EL (cell line): Measurements from ENCODE around the gene WNT7B.

ENCODE experiments used
- DNase-seq: peaks from one replicate; pipeline ENCODE4 v3.0.0-alpha.2; 2016

Gene WNT7B

DNA sequence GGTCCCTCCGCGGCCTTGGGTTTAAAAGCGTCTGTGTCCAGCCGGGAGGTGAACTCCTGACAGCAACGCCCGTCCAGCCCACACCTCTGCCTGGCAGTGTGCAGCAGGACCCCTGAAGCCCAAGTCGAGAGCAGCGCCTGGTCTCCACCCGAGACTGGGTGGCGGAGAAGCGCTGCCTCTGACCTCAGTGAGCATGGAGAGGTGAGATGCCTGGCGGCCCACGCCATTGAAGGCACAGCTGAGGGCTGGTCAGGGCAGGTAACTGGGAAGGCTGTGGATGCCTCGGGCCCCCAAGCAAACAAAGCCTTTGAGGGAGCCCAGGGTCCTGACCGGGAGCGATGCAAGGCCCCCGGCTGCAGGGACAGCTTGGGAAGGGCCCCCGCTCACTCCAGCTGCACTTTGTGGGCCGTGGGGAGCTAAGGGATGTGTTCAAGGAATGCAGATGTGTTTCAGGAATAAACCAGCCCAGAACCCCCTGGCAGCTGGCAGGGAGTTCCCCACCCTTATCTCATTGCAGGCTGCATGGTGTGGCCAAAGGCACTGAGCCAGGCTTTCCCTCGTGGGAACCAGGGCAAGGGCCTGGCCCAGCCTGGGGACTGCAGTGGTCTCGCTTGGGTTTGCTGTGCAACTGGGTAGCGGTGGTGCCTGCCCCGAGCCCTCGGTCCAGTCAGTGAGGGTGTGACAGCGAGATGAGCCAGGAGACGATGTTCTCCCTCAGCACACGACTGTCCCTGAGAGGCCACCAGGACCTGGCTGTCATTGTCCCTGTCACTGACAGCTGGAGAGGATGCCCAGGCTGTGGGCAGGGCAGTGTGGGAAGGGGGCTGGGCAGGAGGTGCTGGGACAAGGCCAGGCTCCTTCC is 92.5 kb downstream of the WNT7B start:
- no peak for DNase-seq

GRCh38 chr22:45883811-45884170 is 93.2 kb downstream of the WNT7B start:
- DNase-seq = no peak

- DNase-seq = no peak
These were observed 93.8 kb downstream of the WNT7B start for GRCh38 chr22:45882881-45883810.

DNA sequence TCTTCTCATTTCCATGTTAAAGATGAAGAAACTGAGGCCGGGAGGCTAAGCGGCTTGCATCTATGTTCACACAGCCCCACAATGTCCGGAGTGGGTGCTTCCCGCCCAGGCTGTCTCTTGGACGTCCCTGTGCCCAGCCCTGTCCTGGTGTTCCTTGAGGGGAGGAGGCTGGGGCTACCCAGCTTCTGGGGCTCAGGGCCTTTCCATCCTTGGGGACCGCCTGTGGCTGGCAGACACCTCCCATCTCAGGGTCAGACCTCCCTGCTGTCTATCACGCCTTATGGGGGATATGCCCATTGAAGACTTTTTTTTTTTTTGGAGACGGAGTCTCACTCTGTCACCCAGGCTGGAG is 95.5 kb downstream of the WNT7B start:
- no peak for DNase-seq

DNA sequence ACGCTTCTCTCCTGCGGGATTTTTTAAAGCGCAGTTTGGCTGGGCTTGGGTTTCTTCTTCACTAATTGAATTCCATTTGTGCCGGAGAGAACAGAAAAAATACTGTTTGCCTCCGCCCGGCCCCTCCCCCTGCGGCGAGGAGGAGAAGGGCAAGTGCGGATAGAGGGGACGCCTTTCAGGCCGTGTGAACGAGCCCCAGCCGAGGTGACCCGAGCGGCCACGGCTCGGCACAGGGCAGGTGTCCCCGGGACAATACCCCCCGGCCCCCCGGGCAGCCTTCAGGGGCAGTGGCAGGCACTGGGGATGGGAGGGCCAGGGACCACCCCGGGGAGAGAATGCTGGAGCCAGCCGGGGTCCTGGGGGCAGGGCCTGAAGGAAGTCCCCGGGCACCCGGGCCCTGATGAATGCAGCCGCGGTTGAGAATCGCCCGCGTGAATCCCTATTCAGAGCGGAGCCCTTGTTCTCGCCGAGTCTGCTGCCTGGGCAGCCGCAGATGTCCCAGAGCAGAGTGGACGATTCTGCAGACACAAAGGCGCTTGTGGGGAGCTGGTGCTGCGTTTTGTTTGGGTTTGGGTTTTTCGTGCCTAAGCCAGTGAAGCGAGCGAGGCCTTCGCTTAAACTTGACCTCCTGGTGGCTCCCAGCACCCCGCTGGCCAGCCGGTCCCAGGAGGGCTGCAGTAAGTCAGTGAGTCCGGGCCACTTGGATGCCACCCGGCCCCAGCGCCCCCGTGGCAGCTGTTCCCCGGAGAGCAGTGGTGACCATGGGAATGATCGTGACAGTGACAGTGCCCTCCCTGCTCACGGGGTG is 96.0 kb downstream of the WNT7B start:
- no peak for DNase-seq

DNA sequence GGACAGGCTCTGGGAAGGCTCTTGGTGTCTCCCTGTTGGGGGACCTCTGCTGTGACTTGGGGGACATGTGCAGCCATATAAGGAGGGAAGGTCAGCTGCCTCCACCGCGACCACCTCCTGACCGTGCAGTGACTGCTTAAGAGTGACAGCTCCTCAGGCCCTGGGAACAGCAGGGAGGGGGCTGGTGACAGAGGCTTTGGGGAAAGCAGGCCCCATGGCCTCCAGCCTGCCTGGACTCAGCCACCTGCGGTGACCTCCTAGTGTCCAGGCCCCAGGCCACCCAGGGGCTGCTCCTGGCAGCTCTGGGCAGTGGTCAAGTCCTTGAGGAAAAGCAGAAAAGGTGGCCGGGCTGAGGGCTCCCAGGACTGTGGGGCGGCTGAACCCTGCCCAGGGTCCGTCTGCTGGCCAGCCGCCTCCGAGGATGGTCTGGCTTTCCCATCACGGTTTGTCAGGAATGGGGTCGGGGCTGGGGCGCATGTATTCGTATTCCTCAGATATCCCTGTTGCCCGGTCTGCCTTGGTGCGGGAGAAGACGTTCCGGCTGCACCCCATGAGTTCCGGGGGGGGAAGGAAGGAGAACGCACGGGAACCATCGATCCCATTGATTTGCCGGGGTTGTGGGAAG is 96.8 kb downstream of the WNT7B start:
- DNase-seq = no peak

GRCh38 chr22:45879552-45879949 is 97.4 kb downstream of the WNT7B start:
- DNase-seq = no peak

DNA sequence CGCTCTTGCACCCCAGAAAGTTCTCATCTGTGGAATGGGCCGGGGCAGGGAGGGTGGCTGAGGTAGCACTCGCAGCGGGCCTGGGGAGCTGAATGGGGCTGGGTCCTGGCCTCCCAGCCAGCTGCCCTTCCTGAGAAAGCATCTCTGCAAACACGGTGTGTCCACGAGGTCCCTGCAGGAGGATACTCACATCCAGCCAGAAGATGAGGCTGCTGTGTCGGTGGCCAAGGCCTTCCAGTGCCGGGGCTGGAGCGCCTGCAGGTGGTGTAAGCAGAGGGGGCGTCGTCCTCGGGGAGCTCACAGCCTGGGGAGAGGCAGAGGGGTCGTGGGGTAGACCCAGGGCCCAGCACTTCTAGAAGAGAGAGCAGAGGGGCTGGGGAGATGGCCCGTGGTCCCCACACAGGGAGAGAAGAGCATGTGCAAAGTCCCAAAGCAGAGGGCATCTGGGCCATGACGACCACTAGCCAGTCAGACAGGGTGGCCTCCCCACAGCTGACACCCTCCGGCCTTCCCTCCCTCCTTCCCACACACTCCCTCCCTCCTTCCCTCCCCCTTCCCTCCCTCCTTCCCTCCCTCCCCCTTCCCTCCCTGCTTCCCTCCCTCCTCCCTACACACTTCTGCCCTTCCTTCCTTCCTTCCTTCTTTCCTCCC is 97.9 kb downstream of the WNT7B start:
- no peak for DNase-seq

DNA sequence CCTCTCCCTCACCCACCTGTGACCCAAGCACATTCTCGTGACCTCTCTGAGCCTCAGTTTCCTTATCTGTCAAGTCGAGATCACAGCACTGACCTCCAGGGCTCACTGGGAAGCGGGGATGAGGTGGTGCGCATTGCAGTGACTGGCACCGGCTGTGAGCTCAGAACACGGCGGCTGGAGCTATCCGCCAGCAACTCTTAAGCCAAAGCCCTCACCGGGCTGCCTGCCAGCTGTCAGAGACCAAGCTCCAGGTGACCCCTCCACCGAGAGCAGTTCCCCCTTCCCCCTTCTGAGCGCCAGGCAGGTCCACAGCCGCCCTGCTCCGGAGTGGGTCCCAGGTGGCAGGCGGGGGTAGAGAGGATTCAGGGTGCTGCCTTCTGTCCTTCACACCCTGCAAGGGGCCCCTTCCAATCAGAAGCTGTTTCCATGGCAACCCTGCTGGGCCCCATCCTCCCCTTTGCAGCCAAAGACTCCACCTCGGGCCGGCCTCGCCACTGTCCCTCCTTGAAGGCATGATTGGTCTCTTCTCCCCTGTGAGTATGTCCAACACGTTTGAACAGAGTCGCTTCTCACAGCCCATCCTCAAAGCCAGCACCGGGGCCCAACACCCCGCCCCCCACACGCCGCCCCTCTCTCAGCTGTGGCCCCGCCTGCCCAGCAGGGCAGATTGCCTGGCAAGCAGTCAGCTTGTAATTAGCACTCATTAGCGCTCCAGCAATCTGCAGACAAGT is 98.7 kb downstream of the WNT7B start:
- no peak for DNase-seq

DNA sequence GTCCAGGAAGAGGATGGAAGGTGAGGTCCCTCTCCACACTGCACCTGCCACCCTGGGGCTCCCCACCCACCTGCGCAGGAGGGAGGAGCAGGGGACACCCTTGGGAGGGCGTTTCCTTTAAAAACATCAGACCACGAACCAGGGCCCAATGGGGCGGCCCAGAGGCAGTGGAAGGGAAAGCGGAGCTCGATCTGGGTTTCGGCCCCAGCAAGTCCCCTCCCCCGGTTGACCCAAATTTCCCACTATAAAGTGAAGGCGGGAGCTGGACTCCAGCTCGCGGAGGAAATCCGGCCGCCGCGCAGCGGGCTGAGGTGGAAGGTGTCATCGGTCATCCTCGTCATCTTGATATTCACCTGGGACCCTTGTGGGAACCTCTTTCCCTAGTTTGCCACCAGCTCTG is 99.3 kb downstream of the WNT7B start:
- DNase-seq = no peak

DNA sequence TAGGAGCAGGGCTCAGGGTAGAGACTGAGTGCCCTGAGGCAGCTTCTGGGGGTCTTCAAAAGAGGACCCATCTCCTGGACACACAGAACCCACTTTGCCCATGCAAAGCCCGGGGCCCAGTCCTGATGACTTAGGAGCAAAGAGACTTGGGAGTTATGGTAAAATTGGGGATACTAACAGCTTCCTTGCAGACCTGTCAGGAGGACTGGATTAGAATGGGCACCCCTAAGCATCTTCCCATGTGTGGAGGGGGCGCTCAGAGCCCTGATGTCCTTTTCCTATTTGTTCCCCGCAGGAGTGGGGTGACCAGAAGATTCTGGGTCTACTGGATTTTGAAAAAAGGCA is 100.0 kb downstream of the WNT7B start:
- no peak for DNase-seq

GRCh38 chr22:45876136-45877035 is 100.6 kb downstream of the WNT7B start:
- DNase-seq = no peak

DNA sequence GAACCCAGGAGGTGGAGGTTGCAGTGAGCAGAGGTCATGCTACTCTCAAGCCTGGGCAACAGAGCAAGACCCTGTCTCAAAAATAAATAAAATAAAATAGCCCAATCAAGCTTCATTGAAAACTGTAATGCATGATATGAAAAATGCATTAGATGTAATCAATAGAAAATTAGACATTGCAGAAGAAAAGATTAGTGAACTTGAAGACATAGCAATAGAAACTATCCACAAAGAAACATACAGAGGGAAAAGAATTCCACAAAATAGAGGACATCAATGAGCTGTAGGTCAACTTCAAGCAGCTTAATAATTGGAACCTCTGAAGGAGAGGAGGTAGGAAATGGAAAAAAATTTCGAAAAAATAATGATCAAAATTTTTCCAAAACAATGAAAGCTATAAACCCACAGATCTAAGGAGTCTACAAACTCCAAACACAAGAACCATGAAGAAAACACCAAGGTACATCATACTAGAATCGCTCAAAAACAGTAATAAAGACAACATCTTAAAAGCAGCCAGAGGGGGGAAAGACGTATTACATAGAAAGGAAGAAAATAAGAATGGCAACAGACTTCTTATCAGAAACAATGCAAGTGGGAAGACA is 104.2 kb downstream of the WNT7B start:
- DNase-seq = no peak

- no peak for DNase-seq
These were observed 105.2 kb downstream of the WNT7B start for GRCh38 chr22:45871721-45872120.
